Panc1 (cell line): ENCODE data around the gene SLC4A4. TPM values are rescaled to one million over a fixed set of nuclear protein-coding genes. Genes with fewer than 3 reads are reported as not detected.

Experiments
- ATAC-seq: fragments of 200-7000 bp; cut with Tn5 transposase; 2 replicates; pipeline ENCODE4 v1.9.1; 2020; ENCODE audit warnings: mild to moderate bottlenecking, moderate library complexity
- BruUV-seq: library from RNA; stranded (reverse); fragments of 400-500 nt; replicated peaks from 2 replicates; lab custom pipeline; 2021; lab: Mats Ljungman, UMichigan
- CTCF ChIA-PET: fragments of 300-600 bp; sonication (Branson Sonifier 250); formaldehyde crosslinking; loops from one replicate; lab custom pipeline; 2022; ENCODE audit warnings: antibody characterized with exemption; lab: Charles Lee
- POLR2A ChIA-PET: fragments of 300-600 bp; sonication (Branson Sonifier 250); formaldehyde crosslinking; loops from one replicate; lab custom pipeline; 2022; ENCODE audit warnings: antibody characterized with exemption; lab: Charles Lee
- DNase-seq: peaks from one replicate; pipeline ENCODE4 v3.0.0-alpha.2; 2010; ENCODE audit warnings: low read depth, low spot score
- H3K27ac ChIP-seq: 2 replicates; pipeline ENCODE4 v1.5.1; 2011; ENCODE audit warnings: mild to moderate bottlenecking, low read length, inconsistent platforms
- H3K27me3 ChIP-seq: fragments of 200-500 bp; sonication (Bioruptor generic); 2 replicates; pipeline ENCODE4 v1.6.0; 2014; ENCODE audit warnings: low read length, inconsistent platforms; ENCODE audit not compliant: control insufficient read depth, insufficient read depth
- H3K36me3 ChIP-seq: fragments of 200-500 bp; sonication (Bioruptor generic); 2 replicates; pipeline ENCODE4 v1.5.1; 2014; ENCODE audit warnings: inconsistent platforms, mild to moderate bottlenecking, low read length, moderate library complexity; ENCODE audit not compliant: control insufficient read depth, insufficient read depth
- H3K4me1 ChIP-seq: 2 replicates; pipeline ENCODE4 v1.5.1; 2011; ENCODE audit warnings: inconsistent platforms, mild to moderate bottlenecking, low read length, moderate library complexity; ENCODE audit not compliant: control insufficient read depth, insufficient read depth
- H3K4me3 ChIP-seq, 2 experiments: 2 replicates each; pipeline ENCODE4 v1.5.1; 2011 to 2012; ENCODE audit warnings: low read depth in 2 of 2, low read length in 2 of 2, mild to moderate bottlenecking in 2 of 2, inconsistent platforms in 1 of 2, moderate library complexity in 1 of 2
- H3K9me3 ChIP-seq: fragments of 200-500 bp; sonication (Bioruptor generic); 2 replicates; pipeline ENCODE4 v1.5.1; 2014; ENCODE audit warnings: low read depth, mild to moderate bottlenecking, inconsistent platforms, low read length, moderate library complexity; ENCODE audit not compliant: control insufficient read depth, insufficient read depth
- CTCF ChIP-seq: fragments of 450-650 bp; IDR thresholded peaks from 2 replicates; pipeline ENCODE4 v1.5.1; 2017; ENCODE audit warnings: mild to moderate bottlenecking
- POLR2AphosphoS5 ChIP-seq: IDR thresholded peaks from 2 replicates; pipeline ENCODE4 v1.6.1; 2012; ENCODE audit warnings: mild to moderate bottlenecking, low read depth, low read length, moderate library complexity
- SIN3A ChIP-seq: IDR thresholded peaks from 2 replicates; pipeline ENCODE4 v1.6.1; 2012; ENCODE audit warnings: low read depth, mild to moderate bottlenecking, low read length, moderate library complexity, borderline replicate concordance; ENCODE audit not compliant: insufficient read depth
- TCF7L2 ChIP-seq: IDR thresholded peaks from 2 replicates; pipeline ENCODE4 v1.6.1; 2011; ENCODE audit warnings: mild to moderate bottlenecking, low read depth, low read length, inconsistent platforms
- in situ Hi-C: cut with HindIII; loops from 2 replicates; pipeline ENCODE4 v1.10.0; 2016; ENCODE audit warnings: low sequenced_read_pairs, low pct_unique_long_range_greater_than_20kb
- intact Hi-C: fragments of 100-400 bp; cut with micrococcal nuclease; formaldehyde crosslinking; loops from one replicate; pipeline ENCODE4 v1.10.0; 2022; ENCODE audit not compliant: unreplicated experiment
- total RNA-seq: library from RNA; stranded (reverse); gene quantifications from one replicate; pipeline ENCODE4 v1.2.1, GENCODE V29; 2021; ENCODE audit not compliant: unreplicated experiment
- TF ChIP-seq, protein P1 (sequence below), 2 experiments: IDR thresholded peaks; 2 replicates each; pipeline ENCODE4 v1.6.1; 2011 to 2012; ENCODE audit warnings: low read depth in 2 of 2, control low read depth in 1 of 2, low read length in 1 of 2, mild to moderate bottlenecking in 1 of 2, moderate library complexity in 1 of 2; ENCODE audit not compliant: insufficient read depth in 1 of 2

SLC4A4 gene
- total RNA-seq, 1 experiment from 2014 or later = 0.26 TPM

- POLR2A ChIA-PET = no interaction called here
- Histone ChIP-seq H3K36me3 (no peaks in the 10 kb centered on the region), H3K4me1 (no peaks in the 10 kb centered on the region), H3K27ac (no peak overlapping the region), H3K27me3 (no peaks in the 10 kb centered on the region), H3K9me3 (no peaks in the 10 kb centered on the region), H3K4me3 (no peak overlapping the region)
- TF ChIP-seq, protein P1, sequence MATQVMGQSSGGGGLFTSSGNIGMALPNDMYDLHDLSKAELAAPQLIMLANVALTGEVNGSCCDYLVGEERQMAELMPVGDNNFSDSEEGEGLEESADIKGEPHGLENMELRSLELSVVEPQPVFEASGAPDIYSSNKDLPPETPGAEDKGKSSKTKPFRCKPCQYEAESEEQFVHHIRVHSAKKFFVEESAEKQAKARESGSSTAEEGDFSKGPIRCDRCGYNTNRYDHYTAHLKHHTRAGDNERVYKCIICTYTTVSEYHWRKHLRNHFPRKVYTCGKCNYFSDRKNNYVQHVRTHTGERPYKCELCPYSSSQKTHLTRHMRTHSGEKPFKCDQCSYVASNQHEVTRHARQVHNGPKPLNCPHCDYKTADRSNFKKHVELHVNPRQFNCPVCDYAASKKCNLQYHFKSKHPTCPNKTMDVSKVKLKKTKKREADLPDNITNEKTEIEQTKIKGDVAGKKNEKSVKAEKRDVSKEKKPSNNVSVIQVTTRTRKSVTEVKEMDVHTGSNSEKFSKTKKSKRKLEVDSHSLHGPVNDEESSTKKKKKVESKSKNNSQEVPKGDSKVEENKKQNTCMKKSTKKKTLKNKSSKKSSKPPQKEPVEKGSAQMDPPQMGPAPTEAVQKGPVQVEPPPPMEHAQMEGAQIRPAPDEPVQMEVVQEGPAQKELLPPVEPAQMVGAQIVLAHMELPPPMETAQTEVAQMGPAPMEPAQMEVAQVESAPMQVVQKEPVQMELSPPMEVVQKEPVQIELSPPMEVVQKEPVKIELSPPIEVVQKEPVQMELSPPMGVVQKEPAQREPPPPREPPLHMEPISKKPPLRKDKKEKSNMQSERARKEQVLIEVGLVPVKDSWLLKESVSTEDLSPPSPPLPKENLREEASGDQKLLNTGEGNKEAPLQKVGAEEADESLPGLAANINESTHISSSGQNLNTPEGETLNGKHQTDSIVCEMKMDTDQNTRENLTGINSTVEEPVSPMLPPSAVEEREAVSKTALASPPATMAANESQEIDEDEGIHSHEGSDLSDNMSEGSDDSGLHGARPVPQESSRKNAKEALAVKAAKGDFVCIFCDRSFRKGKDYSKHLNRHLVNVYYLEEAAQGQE (IDR thresholded peaks at IDR 0.05; ENCODE audit: insufficient read depth in 1 of 2, low read depth in 2 of 2, low read length in 1 of 2) = no peak
- no peak for TF ChIP-seq CTCF
- no peak for TF ChIP-seq POLR2AphosphoS5
- TF ChIP-seq TCF7L2 = no peak
- no peak for TF ChIP-seq SIN3A
- DNase-seq (no peak), ATAC-seq (no peak)
- BruUV-seq = no TSS peak
- intact Hi-C loops (no loop called here), in situ Hi-C loops (no loop called here)
- CTCF ChIA-PET = no interaction called here
These were observed 245.2 kb downstream of the SLC4A4 start for GRCh38 chr4:71583971-71584370.

DNA sequence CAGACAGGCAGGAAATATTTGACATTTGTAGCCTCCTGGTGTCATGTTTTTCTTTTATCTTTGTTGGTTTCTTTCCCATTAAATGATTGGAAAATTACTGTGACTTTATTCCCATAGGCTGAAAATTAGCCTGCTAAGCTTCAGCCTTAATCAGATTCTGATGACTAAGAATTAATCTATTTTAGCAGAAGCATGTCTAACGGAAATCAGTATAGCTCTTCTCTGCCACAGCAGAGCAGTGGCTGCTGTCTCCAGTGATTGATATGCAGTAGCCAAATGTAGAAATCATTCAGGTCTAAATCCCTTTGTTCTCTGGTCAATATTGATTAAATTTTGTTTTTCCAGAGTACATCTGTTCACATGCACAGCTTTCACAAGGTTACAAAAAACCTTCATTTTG lies 245.8 kb downstream of the SLC4A4 start:
- TF ChIP-seq, protein P1 (IDR thresholded peaks at IDR 0.05; ENCODE audit: insufficient read depth in 1 of 2, low read depth in 2 of 2, low read length in 1 of 2) = no peak
- TF ChIP-seq POLR2AphosphoS5 (no peak), CTCF (no peak)
- ATAC-seq (no peak), DNase-seq (no peak)
- POLR2A ChIA-PET = no interaction called here
- intact Hi-C loops (no loop called here), in situ Hi-C loops (no loop called here)
- H3K9me3 ChIP-seq = no peaks in the 10 kb centered on the region
- BruUV-seq = no TSS peak
- no peaks in the 10 kb centered on the region for H3K4me1 ChIP-seq
- H3K36me3 ChIP-seq = no peaks in the 10 kb centered on the region
- no peak overlapping the region for H3K4me3 ChIP-seq
- CTCF ChIA-PET = no interaction called here
- no peaks in the 10 kb centered on the region for H3K27me3 ChIP-seq
- no peak overlapping the region for H3K27ac ChIP-seq
